Mucosa of rectum (tissue), 2 donors: Measurements from ENCODE around the gene PRM2.

Experiments used
- H3K27ac ChIP-seq, 2 donors: one replicate each; pipeline ENCODE4 v1.7.0; 2013; ENCODE audit warnings: inconsistent platforms in 2 of 2, low read depth in 2 of 2, low read length in 2 of 2
- H3K27me3 ChIP-seq, 2 donors: one replicate each; pipeline ENCODE4 v1.7.0; 2013; ENCODE audit warnings: low read length in 2 of 2; ENCODE audit not compliant: control insufficient read depth in 2 of 2, insufficient read depth in 2 of 2
- H3K36me3 ChIP-seq, 2 donors: one replicate each; pipeline ENCODE4 v1.7.0; 2013; ENCODE audit warnings: low read length in 2 of 2; ENCODE audit not compliant: control insufficient read depth in 2 of 2, insufficient read depth in 2 of 2
- H3K4me1 ChIP-seq, 2 donors: one replicate each; pipeline ENCODE4 v1.7.0; 2013; ENCODE audit warnings: low read length in 2 of 2, mild to moderate bottlenecking in 1 of 2; ENCODE audit not compliant: control insufficient read depth in 2 of 2, insufficient read depth in 2 of 2
- H3K4me3 ChIP-seq, 2 donors: one replicate each; pipeline ENCODE4 v1.7.0; 2013; ENCODE audit warnings: low read length in 2 of 2
- H3K9ac ChIP-seq, 2 donors: one replicate each; pipeline ENCODE4 v1.7.0; 2013; ENCODE audit warnings: low read length in 2 of 2, low read depth in 1 of 2, mild to moderate bottlenecking in 1 of 2
- H3K9me3 ChIP-seq, 2 donors: one replicate each; pipeline ENCODE4 v1.7.0; 2013; ENCODE audit warnings: low read length in 2 of 2; ENCODE audit not compliant: control insufficient read depth in 2 of 2
- donor health status: healthy.
- donor health status: Normal muscosa, but diverticular disease.

The PRM2 gene

GRCh38 chr16:11245222-11245737 lies 31.0 kb downstream of the PRM2 start:
- H3K4me3 ChIP-seq: no peak overlapping the region
- no peaks in the 10 kb centered on the region for H3K9me3 ChIP-seq
- no peak overlapping the region for H3K27ac ChIP-seq
- H3K4me1 ChIP-seq: no peaks in the 10 kb centered on the region
- H3K27me3 ChIP-seq: no peaks in the 10 kb centered on the region
- no peak overlapping the region for H3K9ac ChIP-seq
- H3K36me3 ChIP-seq: no peaks in the 10 kb centered on the region

GRCh38 chr16:11242658-11243057 lies 33.6 kb downstream of the PRM2 start:
- H3K27me3 ChIP-seq: no peaks in the 10 kb centered on the region
- H3K4me1 ChIP-seq: no peaks in the 10 kb centered on the region
- no peak overlapping the region for H3K4me3 ChIP-seq
- no peaks in the 10 kb centered on the region for H3K9me3 ChIP-seq
- no peak overlapping the region for H3K9ac ChIP-seq
- H3K36me3 ChIP-seq: no peaks in the 10 kb centered on the region
- no peak overlapping the region for H3K27ac ChIP-seq

GRCh38 chr16:11241480-11242204 lies 34.6 kb downstream of the PRM2 start:
- Histone ChIP-seq H3K27me3 (no peaks in the 10 kb centered on the region), H3K9me3 (no peaks in the 10 kb centered on the region), H3K9ac (no peak overlapping the region), H3K4me3 (no peak overlapping the region), H3K27ac (no peak overlapping the region), H3K4me1 (no peaks in the 10 kb centered on the region), H3K36me3 (no peaks in the 10 kb centered on the region)

GRCh38 chr16:11240636-11241473 lies 35.4 kb downstream of the PRM2 start:
- Histone ChIP-seq H3K27me3 (no peaks in the 10 kb centered on the region), H3K4me3 (no peak overlapping the region), H3K36me3 (no peaks in the 10 kb centered on the region), H3K9me3 (no peaks in the 10 kb centered on the region), H3K4me1 (peaks cover 0 to under 1% of the 10 kb centered on the region in 2 donors), H3K9ac (no peak overlapping the region), H3K27ac (no peak overlapping the region)

GRCh38 chr16:11239644-11240632 lies 36.3 kb downstream of the PRM2 start:
- H3K9ac ChIP-seq: no peak overlapping the region
- no peak overlapping the region for H3K27ac ChIP-seq
- H3K4me1 ChIP-seq: peaks cover 2 to 3% of the 10 kb centered on the region in 2 donors
- H3K9me3 ChIP-seq: no peaks in the 10 kb centered on the region
- no peak overlapping the region for H3K4me3 ChIP-seq
- no peaks in the 10 kb centered on the region for H3K36me3 ChIP-seq
- H3K27me3 ChIP-seq: no peaks in the 10 kb centered on the region

GRCh38 chr16:11238272-11239202 lies 37.7 kb downstream of the PRM2 start:
- no peaks in the 10 kb centered on the region for H3K27me3 ChIP-seq
- H3K36me3 ChIP-seq: no peaks in the 10 kb centered on the region
- H3K4me1 ChIP-seq: peaks cover 2 to 5% of the 10 kb centered on the region in 2 donors
- H3K9ac ChIP-seq: no peak overlapping the region
- no peaks in the 10 kb centered on the region for H3K9me3 ChIP-seq
- no peak overlapping the region for H3K4me3 ChIP-seq
- no peak overlapping the region for H3K27ac ChIP-seq

- no peaks in the 10 kb centered on the region for H3K27me3 ChIP-seq
- no peaks in the 10 kb centered on the region for H3K9me3 ChIP-seq
- peaks cover 5 to 6% of the 10 kb centered on the region in 2 donors for H3K4me1 ChIP-seq
- H3K9ac ChIP-seq: no peak overlapping the region
- H3K27ac ChIP-seq: no peak overlapping the region
- H3K4me3 ChIP-seq: no peak overlapping the region
- H3K36me3 ChIP-seq: no peaks in the 10 kb centered on the region
Measured at GRCh38 chr16:11236461-11237254, 39.6 kb downstream of the PRM2 start.

GRCh38 chr16:11235703-11235991 lies 40.6 kb downstream of the PRM2 start:
- no peak overlapping the region for H3K27ac ChIP-seq
- no peaks in the 10 kb centered on the region for H3K27me3 ChIP-seq
- no peak overlapping the region for H3K4me3 ChIP-seq
- no peaks in the 10 kb centered on the region for H3K36me3 ChIP-seq
- no peaks in the 10 kb centered on the region for H3K9me3 ChIP-seq
- H3K9ac ChIP-seq: no peak overlapping the region
- peaks cover 5 to 6% of the 10 kb centered on the region in 2 donors for H3K4me1 ChIP-seq
